NOMO-1 treated with DMSO at 0.1 percent for 48 hours (cell line): ENCODE results near the gene SLF1.

Experiments used
- DNase-seq: peaks from one replicate; lab custom pipeline; 2025; ENCODE audit not compliant: unreplicated experiment; lab: John Stamatoyannopoulos, UW

The SLF1 gene

GRCh38 chr5:94707359-94707758, 88.9 kb downstream of the SLF1 start:
- DNase-seq = no peak

- DNase-seq = no peak
Measured at GRCh38 chr5:94709277-94709676, 90.8 kb downstream of the SLF1 start.

- DNase-seq = no peak
Measured at GRCh38 chr5:94711785-94712184, 93.3 kb downstream of the SLF1 start.

GRCh38 chr5:94715768-94716167, 97.3 kb downstream of the SLF1 start:
- DNase-seq = no peak

GRCh38 chr5:94725142-94725541, 106.7 kb downstream of the SLF1 start:
- no peak for DNase-seq

- DNase-seq = no peak
Measured at GRCh38 chr5:94731471-94731870, 113.0 kb downstream of the SLF1 start.

- DNase-seq = no peak
Measured at GRCh38 chr5:94736498-94736897, 118.0 kb downstream of the SLF1 start.

GRCh38 chr5:94740286-94740685, 121.8 kb downstream of the SLF1 start:
- no peak for DNase-seq

- DNase-seq = no peak
Measured at GRCh38 chr5:94742852-94743251, 124.4 kb downstream of the SLF1 start.

- DNase-seq = no peak
Measured at GRCh38 chr5:94744906-94745305, 126.4 kb downstream of the SLF1 start.

- no peak for DNase-seq
Measured at GRCh38 chr5:94745786-94746730, 127.6 kb downstream of the SLF1 start.

- DNase-seq = peak; percentile 85
Measured at GRCh38 chr5:94746731-94747124, 128.3 kb downstream of the SLF1 start.
